Loucy (cell line): ENCODE measurements around the gene SLC45A2.

Experiments used
- CTCF ChIP-seq: fragments of 200-600 bp; sonication (generic); conservative IDR thresholded peaks from 2 replicates; pipeline ENCODE4 v1.5.1; 2014; ENCODE audit warnings: mild to moderate bottlenecking, antibody characterized with exemption, low read length
- EZH2phosphoT487 ChIP-seq: fragments of 200-600 bp; IDR thresholded peaks from 2 replicates; pipeline ENCODE4 v1.6.1; 2018; ENCODE audit warnings: antibody characterized with exemption, mild to moderate bottlenecking, moderate library complexity, borderline replicate concordance

GRCh38 chr5:33937017-33937706 is 47.3 kb downstream of the SLC45A2 start:
- TF ChIP-seq CTCF, result no peak
- no peak for TF ChIP-seq EZH2phosphoT487
